ENCODE results near the gene TNIK.
"Not testable (repeated sequence)": the region's sequence is repeated elsewhere in the genome, so short reads cannot be mapped to it uniquely, and the experiment has no call there.

TNIK gene

DNA sequence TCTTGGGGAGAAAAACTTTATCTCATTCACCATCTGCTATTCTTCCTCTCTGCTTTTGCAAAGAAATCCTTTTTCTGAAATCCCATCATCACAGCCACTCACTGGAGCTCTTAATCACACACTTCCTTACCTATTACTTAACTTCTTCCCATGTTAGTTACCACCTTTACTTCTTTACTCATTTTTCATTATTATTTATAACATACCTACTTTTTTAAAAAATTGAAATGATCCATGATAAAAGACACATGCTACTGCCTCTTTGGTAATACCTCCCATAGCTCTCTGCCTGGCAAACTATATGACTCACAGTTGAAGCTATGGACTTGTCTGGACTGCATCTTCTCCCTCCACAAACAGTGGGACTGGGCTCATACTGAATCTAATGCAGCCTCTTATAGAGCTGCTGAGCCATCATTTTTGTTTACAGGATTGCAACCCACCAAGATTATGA is 150.3 kb downstream of the TNIK start:
- no peak for DNase-seq (ENCODE audit: low read depth)

DNA sequence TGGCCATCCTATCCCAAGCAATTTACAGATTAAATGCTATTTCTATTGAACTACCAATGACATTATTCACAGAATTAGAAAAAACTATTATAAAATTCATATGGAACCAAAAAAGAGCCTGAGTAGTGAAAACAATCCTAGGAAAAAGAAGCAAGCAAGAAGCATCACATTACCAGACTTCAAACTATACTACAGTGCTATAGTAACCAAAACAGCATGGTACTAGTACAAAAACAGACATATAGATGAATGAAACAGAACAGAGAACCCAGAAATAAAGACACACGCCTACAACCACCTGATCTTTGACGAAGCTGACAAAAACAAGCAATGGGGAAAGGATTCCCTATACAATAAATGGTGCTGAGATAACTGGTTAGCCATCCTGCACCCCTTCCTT is 152.2 kb downstream of the TNIK start:
- DNase-seq (ENCODE audit: low read depth) = no peak

DNA sequence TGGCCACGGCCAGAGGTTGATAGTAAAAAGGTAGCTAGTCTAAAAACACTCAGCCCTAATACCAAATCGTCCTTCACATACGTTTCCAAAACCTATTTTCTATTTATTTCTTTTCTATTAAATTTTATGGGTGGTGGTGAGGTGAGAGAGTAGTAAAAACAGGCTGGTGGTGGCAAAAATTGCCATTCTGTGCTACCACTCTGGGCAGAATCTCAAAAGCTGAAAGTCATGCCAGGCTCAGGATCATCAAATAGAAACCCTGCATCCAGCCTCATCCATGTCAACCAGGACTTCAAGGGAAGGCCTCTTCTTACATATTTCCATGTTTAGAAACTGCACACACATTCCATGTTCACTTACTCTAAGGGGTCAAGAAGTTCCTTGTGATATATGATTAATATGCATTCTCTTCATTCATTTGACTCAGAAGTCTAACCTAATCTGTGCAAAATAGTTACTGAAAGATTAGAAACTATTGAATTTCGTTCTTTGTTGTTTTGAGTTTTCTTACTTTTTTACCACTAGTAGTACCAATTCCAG is 153.1 kb downstream of the TNIK start:
- DNase-seq (ENCODE audit: low read depth) = no peak

GRCh38 chr3:171306631-171307030 is 153.6 kb downstream of the TNIK start:
- DNase-seq (ENCODE audit: low read depth) = no peak

- DNase-seq (ENCODE audit: low read depth) = not testable (repeated sequence)
These were observed 154.4 kb downstream of the TNIK start for GRCh38 chr3:171305823-171306222.

DNA sequence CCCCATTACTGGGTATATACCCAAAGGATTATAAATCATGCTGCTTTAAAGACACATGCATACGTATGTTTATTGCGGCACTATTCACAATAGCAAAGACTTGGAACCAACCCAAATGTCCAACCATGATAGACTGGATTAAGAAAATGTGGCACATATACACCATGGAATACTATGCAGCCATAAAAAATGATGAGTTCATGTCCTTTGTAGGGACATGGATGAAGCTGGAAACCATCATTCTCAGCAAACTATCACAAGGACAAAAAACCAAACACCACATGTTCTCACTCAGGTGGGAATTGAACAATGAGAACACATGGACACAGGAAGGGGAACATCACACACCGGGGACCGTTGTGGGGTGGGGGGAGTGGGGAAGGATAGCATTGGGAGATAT is 155.7 kb downstream of the TNIK start:
- not testable (repeated sequence) for DNase-seq (ENCODE audit: low read depth)

- DNase-seq (ENCODE audit: low read depth) = not testable (repeated sequence)
These were observed 156.2 kb downstream of the TNIK start for GRCh38 chr3:171304017-171304416.

DNA sequence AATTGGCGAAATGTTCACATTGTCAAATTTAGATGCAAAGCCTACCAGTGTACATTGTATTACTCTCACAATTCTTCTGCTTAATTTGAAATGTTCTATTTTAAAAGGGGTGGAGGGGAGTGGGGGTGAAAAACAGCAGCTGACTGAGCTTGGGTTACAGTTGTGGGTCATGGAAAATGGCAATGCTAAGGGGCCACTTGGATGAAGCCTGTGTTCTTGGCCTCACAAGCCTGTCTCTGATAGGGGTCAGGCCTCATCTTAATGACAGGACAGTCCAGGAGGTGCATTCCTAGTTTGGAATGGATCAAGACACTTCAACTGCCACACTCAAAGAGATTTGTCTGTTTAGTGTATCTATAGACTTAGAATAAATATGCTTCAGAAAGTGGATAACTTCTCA is 158.2 kb downstream of the TNIK start:
- no peak for DNase-seq (ENCODE audit: low read depth)

GRCh38 chr3:171301002-171301401 is 159.2 kb downstream of the TNIK start:
- DNase-seq (ENCODE audit: low read depth) = no peak

- DNase-seq (ENCODE audit: low read depth) = no peak
These were observed 162.3 kb downstream of the TNIK start for GRCh38 chr3:171297951-171298350.

DNA sequence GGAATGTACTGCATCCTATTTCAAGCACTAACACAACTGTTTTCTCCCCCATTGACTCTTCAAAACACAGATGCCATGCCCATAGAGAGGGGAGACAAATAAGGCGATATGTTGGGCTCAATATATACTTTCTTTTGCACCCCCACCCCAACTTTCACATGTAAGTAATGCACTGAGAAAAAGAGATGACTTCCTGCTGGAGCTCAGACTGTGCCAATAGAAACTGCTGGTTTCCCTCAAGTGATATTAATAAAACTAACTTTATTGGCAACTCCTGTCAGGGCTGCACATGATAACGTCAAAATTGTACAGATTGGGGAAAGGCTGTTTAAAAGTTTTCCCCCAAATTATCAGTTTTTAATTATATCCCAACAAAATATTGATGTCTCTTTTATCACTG is 163.0 kb downstream of the TNIK start:
- no peak for DNase-seq (ENCODE audit: low read depth)

- no peak for DNase-seq (ENCODE audit: low read depth)
These were observed 164.5 kb downstream of the TNIK start for GRCh38 chr3:171295484-171296373.

- no peak for DNase-seq (ENCODE audit: low read depth)
These were observed 166.9 kb downstream of the TNIK start for GRCh38 chr3:171293142-171293782.

- no peak for DNase-seq (ENCODE audit: low read depth)
These were observed 169.5 kb downstream of the TNIK start for GRCh38 chr3:171290680-171291079.

- DNase-seq (ENCODE audit: low read depth) = no peak
These were observed 170.9 kb downstream of the TNIK start for GRCh38 chr3:171289291-171289690.

GRCh38 chr3:171287761-171288160 is 172.4 kb downstream of the TNIK start:
- not testable (repeated sequence) for DNase-seq (ENCODE audit: low read depth)

DNA sequence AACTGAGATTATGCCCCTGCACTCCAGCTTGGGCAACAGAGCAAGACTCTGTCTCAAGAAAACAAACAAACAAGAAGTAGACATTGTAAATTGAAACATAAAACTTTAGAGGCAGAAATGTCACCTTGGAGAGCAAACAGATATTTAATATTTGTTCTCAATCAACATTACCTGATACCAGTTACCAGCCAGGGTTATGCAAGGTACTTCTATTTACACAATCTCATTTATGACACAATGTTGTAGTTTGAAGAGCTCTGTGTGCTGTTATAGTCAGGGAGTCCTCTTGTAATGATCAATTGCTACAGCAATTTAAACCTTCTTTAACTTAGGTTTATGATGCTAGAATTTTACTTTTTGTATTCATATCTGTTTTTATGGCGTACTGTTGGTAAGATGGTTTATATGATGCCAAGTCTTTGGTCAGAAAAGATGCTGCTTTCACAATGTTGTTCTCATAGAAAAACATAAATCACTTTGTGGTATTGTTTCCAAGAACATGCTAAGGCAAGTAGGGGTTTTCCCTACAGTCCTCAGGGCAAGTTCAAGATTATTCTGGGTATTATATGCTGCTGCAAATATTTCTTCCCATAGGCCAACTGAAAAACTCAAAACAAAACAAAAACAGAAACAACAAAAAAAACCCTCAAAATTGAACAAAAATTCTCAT is 173.5 kb downstream of the TNIK start:
- DNase-seq (ENCODE audit: low read depth) = no peak

DNA sequence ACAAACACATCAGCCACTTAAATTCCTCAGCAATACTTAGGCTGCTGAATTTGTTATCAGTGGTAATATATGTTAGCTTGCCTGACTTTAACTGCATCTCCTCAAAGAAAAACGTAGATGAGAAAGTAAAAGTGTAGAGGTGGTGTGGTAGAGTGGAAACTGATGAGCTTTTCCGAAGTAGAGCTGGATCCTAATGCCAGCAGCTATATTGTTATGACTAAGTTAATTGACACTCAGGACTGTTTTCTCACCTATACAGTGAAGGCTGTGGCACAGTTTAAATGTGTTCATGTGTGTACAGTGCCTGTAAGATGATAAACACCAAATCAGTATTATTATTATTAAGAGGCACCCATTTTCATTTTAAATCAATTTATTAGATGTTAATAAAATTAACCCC is 174.9 kb downstream of the TNIK start:
- no peak for DNase-seq (ENCODE audit: low read depth)

GRCh38 chr3:171284308-171285075 is 175.7 kb downstream of the TNIK start:
- DNase-seq (ENCODE audit: low read depth) = no peak

DNA sequence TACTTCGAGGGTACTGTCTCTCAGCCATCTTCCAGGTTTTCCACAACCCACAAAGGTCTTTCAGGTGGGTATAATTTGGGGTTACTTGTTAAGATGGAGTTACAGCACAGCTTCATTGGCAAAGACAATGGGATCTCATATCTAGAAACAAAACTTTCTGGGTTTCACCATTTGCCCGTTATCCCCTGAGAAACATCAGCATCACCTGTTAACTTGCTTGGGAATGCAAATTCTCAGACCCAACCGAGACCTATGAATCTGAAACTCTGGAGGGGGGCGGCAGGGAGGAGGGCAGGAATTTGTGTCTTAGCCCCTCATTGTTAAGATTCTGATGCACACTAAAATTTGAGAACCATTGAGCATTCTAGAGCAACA is 176.4 kb downstream of the TNIK start:
- DNase-seq (ENCODE audit: low read depth) = no peak

DNA sequence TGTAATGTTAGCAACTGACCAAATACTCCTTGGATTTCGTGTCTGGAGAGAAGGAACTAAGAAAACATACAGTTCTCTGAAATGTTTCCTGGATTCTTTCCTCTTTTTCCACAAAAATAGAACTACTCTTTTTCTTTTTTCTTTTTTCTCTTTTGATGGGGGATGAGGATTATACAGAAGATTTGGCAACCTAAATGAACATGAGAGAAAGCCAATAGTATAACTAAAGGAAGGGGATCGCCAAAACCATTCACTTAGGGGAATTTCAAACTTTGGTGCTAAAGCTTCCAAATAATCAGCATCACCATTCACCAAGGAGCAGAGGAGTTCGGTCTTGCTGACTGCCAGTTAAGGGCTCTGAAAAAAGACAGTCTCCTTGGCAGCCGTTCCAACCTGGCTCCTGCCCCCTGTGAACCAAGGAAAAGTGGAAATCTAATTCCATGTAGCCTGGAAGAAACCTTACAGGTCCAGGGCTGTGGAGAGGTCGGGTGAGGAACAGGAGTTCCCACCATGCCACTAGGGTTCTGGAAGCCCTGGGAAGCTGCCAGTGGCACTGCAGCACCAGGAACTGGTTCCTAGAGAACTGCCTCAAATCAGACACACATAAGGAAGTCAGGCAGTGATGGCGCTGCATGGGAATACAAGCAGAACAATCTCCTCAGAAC is 176.9 kb downstream of the TNIK start:
- DNase-seq (ENCODE audit: low read depth) = no peak
